Naive B cell (primary cell): ENCODE results near the gene FMO3. TPM values are rescaled to one million over a fixed set of nuclear protein-coding genes. Genes with fewer than 3 reads are reported as not detected.

Source experiments
- ATAC-seq, 2 donors: fragments of 150-1000 bp; cut with Tn5 transposase; 2 replicates each; pipeline ENCODE4 v1.10.0; 2021; ENCODE audit warnings: low read depth in 2 of 2, mild to moderate bottlenecking in 2 of 2, moderate library complexity in 2 of 2
- DNase-seq: peaks from one replicate; pipeline ENCODE4 v3.0.0; 2022
- H3K27ac Mint-ChIP-seq, 6 donors: one replicate each; pipeline ENCODE4 v1.8.0; 2020 to 2022; ENCODE audit warnings: mild to moderate bottlenecking in 6 of 6, mixed read lengths in 6 of 6, moderate library complexity in 5 of 6, inconsistent platforms in 2 of 6
- H3K27me3 Mint-ChIP-seq, 3 donors: one replicate each; pipeline ENCODE4 v1.8.0; 2021 to 2022; ENCODE audit warnings: mixed read lengths in 3 of 3, mild to moderate bottlenecking in 1 of 3
- H3K36me3 Mint-ChIP-seq, 2 donors: one replicate each; pipeline ENCODE4 v1.8.0; 2020 to 2022; ENCODE audit warnings: mixed read lengths in 2 of 2, inconsistent platforms in 1 of 2, mild to moderate bottlenecking in 1 of 2
- H3K4me1 Mint-ChIP-seq, 3 donors: one replicate each; pipeline ENCODE4 v1.8.0; 2020 to 2022; ENCODE audit warnings: mixed read lengths in 3 of 3, inconsistent platforms in 1 of 3, mild to moderate bottlenecking in 1 of 3, moderate library complexity in 1 of 3
- H3K4me3 Mint-ChIP-seq, 8 donors: one replicate each; pipeline ENCODE4 v1.8.0; 2020 to 2022; ENCODE audit warnings: mild to moderate bottlenecking in 8 of 8, mixed read lengths in 8 of 8, moderate library complexity in 8 of 8, inconsistent platforms in 2 of 8
- H3K9me3 Mint-ChIP-seq, 7 donors: one replicate each; pipeline ENCODE4 v1.8.0; 2020 to 2022; ENCODE audit warnings: mixed read lengths in 7 of 7, mild to moderate bottlenecking in 5 of 7, inconsistent platforms in 2 of 7, moderate library complexity in 1 of 7
- polyA plus RNA-seq, 6 donors: library from polyadenylated mRNA; unstranded; fragments of 300-500 nt; fragmentation: Illumina TruSeq; gene quantifications; one replicate each; pipeline ENCODE4 v1.2.3, GENCODE V29; 2021; ENCODE audit warnings: low read depth in 6 of 6

The FMO3 gene
- polyA plus RNA-seq, 6 donors from 2014 or later, result 0.36 TPM; not detected in 5

GRCh38 chr1:171103862-171104261 is 13.2 kb downstream of the FMO3 start:
- H3K9me3 Mint-ChIP-seq, result peaks cover 0 to 3% (median 0%) of the 10 kb centered on the region in 7 donors
- H3K4me3 Mint-ChIP-seq, result no peak overlapping the region
- H3K36me3 Mint-ChIP-seq, result no peaks in the 10 kb centered on the region
- H3K4me1 Mint-ChIP-seq, result no peaks in the 10 kb centered on the region
- peaks cover 0 to 15% (median 0%) of the 10 kb centered on the region in 3 donors for H3K27me3 Mint-ChIP-seq
- DNase-seq, result no peak
- no peak overlapping the region for H3K27ac Mint-ChIP-seq
- no peak for ATAC-seq

GRCh38 chr1:171107262-171107940 is 16.7 kb downstream of the FMO3 start:
- H3K36me3 Mint-ChIP-seq, result no peaks in the 10 kb centered on the region
- H3K27me3 Mint-ChIP-seq, result peaks cover 0 to 8% (median 4%) of the 10 kb centered on the region in 3 donors
- no peak overlapping the region for H3K4me3 Mint-ChIP-seq

DNA sequence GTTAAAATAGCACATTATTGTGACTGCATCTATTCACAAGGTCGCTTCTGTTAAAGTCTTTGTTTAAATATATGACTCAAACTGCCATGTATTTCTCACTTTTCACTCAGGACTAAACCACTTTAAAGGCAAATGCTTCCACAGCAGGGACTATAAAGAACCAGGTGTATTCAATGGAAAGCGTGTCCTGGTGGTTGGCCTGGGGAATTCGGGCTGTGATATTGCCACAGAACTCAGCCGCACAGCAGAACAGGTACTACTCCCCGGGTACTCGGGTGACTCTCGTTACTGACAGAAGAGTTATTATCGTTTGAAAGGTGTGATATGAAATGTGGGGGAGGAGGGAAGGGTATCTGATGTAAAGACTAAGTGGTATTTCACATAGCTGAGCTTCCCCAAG is 17.3 kb downstream of the FMO3 start:
- Mint-ChIP-seq H3K36me3 (no peaks in the 10 kb centered on the region), H3K4me3 (no peak overlapping the region), H3K27ac (no peak overlapping the region), H3K9me3 (no peaks in the 10 kb centered on the region), H3K4me1 (no peaks in the 10 kb centered on the region), H3K27me3 (peaks cover 0 to 8% (median 4%) of the 10 kb centered on the region in 3 donors)
- ATAC-seq, result no peak
- no peak for DNase-seq

More at GRCh38 chr1:171107262-171107940, 16.7 kb downstream of the FMO3 start:
- DNase-seq (no peak), ATAC-seq (no peak)
- no peaks in the 10 kb centered on the region for H3K4me1 Mint-ChIP-seq
- H3K27ac Mint-ChIP-seq, result no peak overlapping the region
- H3K9me3 Mint-ChIP-seq, result no peaks in the 10 kb centered on the region

DNA sequence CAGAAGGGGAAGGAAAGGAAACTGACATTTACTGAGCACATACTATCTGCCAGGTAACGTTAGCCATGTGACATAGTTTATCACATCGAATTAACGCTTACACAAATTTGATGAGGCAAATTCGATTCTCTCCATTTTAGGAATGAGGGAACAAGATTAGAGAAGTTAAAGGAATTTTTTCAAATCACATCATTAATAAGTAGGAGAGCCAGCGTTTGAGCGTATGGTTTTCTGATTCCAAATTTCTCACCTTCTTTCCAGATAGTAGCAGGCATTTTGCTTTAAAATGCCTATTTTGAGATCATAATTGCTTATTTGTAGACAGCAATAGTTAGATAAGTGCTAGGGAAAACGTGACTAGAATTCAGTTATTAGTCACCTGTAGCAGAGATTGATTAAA is 19.3 kb downstream of the FMO3 start:
- H3K9me3 Mint-ChIP-seq, result no peaks in the 10 kb centered on the region
- H3K4me3 Mint-ChIP-seq, result no peak overlapping the region
- no peaks in the 10 kb centered on the region for H3K36me3 Mint-ChIP-seq
- peaks cover 0 to 8% (median 4%) of the 10 kb centered on the region in 3 donors for H3K27me3 Mint-ChIP-seq
- H3K4me1 Mint-ChIP-seq, result no peaks in the 10 kb centered on the region
- DNase-seq, result no peak
- H3K27ac Mint-ChIP-seq, result no peak overlapping the region
- ATAC-seq, result no peak

DNA sequence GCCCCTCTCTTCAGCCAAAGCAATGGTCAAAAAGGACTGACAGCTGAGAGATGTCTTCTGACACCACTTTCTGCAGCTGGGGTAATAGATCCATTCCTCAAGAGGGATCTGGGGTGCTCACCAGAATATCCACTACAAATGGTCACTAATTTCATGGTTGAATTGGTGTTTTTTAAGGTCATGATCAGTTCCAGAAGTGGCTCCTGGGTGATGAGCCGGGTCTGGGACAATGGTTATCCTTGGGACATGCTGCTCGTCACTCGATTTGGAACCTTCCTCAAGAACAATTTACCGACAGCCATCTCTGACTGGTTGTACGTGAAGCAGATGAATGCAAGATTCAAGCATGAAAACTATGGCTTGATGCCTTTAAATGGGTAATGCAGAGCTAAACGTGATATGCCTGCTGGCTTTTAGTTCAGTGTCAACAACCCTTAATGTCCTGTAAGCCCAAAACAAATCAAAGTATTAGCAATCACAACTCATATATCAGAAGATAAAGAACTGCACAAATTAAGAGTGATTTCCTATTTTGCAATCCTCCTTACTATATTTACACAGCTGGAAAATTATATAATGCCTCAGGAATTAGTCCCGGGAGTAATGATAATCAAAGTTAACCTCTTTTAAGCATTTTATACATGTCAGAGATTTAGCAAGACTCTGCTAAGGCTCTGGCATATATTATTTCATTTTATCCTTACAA is 20.1 kb downstream of the FMO3 start:
- DNase-seq, result no peak
- Mint-ChIP-seq H3K4me3 (no peak overlapping the region), H3K27ac (no peak overlapping the region), H3K4me1 (no peaks in the 10 kb centered on the region), H3K9me3 (no peaks in the 10 kb centered on the region), H3K27me3 (peaks cover 0 to 8% (median 4%) of the 10 kb centered on the region in 3 donors), H3K36me3 (no peaks in the 10 kb centered on the region)
- no peak for ATAC-seq

GRCh38 chr1:171112119-171112518 is 21.4 kb downstream of the FMO3 start:
- no peak for DNase-seq
- H3K27ac Mint-ChIP-seq, result no peak overlapping the region
- H3K4me1 Mint-ChIP-seq, result no peaks in the 10 kb centered on the region
- H3K27me3 Mint-ChIP-seq, result peaks cover 0 to 8% (median 4%) of the 10 kb centered on the region in 3 donors
- no peak overlapping the region for H3K4me3 Mint-ChIP-seq
- no peak for ATAC-seq
- H3K36me3 Mint-ChIP-seq, result no peaks in the 10 kb centered on the region
- no peaks in the 10 kb centered on the region for H3K9me3 Mint-ChIP-seq

GRCh38 chr1:171113382-171113781 is 22.7 kb downstream of the FMO3 start:
- Mint-ChIP-seq H3K36me3 (no peaks in the 10 kb centered on the region), H3K27me3 (peaks cover 0 to 7% (median 4%) of the 10 kb centered on the region in 3 donors), H3K4me3 (no peak overlapping the region), H3K27ac (no peak overlapping the region), H3K4me1 (no peaks in the 10 kb centered on the region), H3K9me3 (no peaks in the 10 kb centered on the region)
- ATAC-seq, result no peak
- DNase-seq, result no peak

- Mint-ChIP-seq H3K36me3 (no peaks in the 10 kb centered on the region), H3K4me3 (no peak overlapping the region), H3K9me3 (no peaks in the 10 kb centered on the region), H3K27me3 (peaks cover 0 to 4% (median 0%) of the 10 kb centered on the region in 3 donors), H3K4me1 (no peaks in the 10 kb centered on the region), H3K27ac (no peak overlapping the region)
- no peak for ATAC-seq
- no peak for DNase-seq
Measured at GRCh38 chr1:171115280-171115897, 24.7 kb downstream of the FMO3 start.

DNA sequence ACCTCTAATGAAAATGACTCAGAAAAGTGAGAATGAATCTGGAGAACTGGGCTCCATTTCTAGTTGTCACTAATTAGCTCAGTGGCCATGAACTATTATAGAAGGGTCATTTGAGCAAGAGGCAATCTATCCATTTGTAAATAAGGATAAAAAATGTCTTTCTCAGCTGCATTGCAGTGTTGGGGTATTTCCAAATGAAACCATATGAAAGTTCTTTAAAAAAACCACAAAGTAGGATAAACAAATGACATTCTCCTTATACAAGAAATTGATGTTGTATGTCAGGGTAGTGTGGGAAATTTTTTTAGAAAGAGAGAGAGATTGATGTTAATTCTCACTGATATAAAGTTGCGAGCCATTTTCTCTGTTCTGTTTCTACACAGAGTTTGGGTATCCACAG is 26.0 kb downstream of the FMO3 start:
- ATAC-seq (no peak), DNase-seq (no peak)
- Mint-ChIP-seq H3K4me1 (no peaks in the 10 kb centered on the region), H3K9me3 (no peaks in the 10 kb centered on the region), H3K27ac (no peak overlapping the region), H3K36me3 (no peaks in the 10 kb centered on the region), H3K4me3 (no peak overlapping the region), H3K27me3 (peaks cover 0 to under 1% (median 0%) of the 10 kb centered on the region in 3 donors)

- Mint-ChIP-seq H3K4me1 (no peaks in the 10 kb centered on the region), H3K27me3 (no peaks in the 10 kb centered on the region), H3K9me3 (peaks cover 0 to 2% (median 0%) of the 10 kb centered on the region in 7 donors), H3K4me3 (peak overlapping the region in 1 of 8 donors; percentile 4), H3K36me3 (no peaks in the 10 kb centered on the region), H3K27ac (no peak overlapping the region)
- ATAC-seq (no peak), DNase-seq (no peak)
Measured at GRCh38 chr1:171117085-171117484, 26.4 kb downstream of the FMO3 start.

DNA sequence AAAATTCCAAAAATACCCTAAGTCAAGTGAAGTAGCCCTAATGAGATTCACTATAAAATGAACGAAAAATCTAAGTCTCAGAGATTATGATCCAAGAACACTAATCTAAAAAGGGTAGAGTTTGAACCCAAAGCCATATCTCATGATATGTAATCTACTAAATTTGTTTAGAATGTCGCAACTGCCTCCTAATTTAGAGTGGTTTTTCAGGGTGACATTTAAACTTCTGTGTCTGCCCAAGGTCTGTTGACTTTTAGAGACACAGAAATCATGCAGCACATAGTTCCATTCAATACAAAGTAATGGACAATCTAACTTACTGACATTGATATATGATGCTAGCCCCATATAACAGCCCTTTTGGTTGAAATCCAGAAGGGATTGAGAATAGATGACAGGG is 28.9 kb downstream of the FMO3 start:
- Mint-ChIP-seq H3K36me3 (no peaks in the 10 kb centered on the region), H3K4me1 (no peaks in the 10 kb centered on the region), H3K27me3 (peaks cover 0 to 7% (median 0%) of the 10 kb centered on the region in 3 donors), H3K27ac (no peak overlapping the region), H3K4me3 (no peak overlapping the region), H3K9me3 (peaks cover 0 to 5% (median 0%) of the 10 kb centered on the region in 7 donors)
- DNase-seq (no peak), ATAC-seq (no peak)

GRCh38 chr1:171122299-171122698 is 31.6 kb downstream of the FMO3 start:
- H3K4me3 Mint-ChIP-seq, result no peak overlapping the region
- no peaks in the 10 kb centered on the region for H3K36me3 Mint-ChIP-seq
- H3K4me1 Mint-ChIP-seq, result no peaks in the 10 kb centered on the region

GRCh38 chr1:171122893-171123292 is 32.2 kb downstream of the FMO3 start:
- no peak overlapping the region for H3K27ac Mint-ChIP-seq
- ATAC-seq (no peak), DNase-seq (no peak)
- H3K4me3 Mint-ChIP-seq, result no peak overlapping the region
- H3K4me1 Mint-ChIP-seq, result no peaks in the 10 kb centered on the region
- peaks cover 0 to 8% (median 0%) of the 10 kb centered on the region in 3 donors for H3K27me3 Mint-ChIP-seq
- H3K36me3 Mint-ChIP-seq, result no peaks in the 10 kb centered on the region
- peaks cover 0 to 12% (median 5%) of the 10 kb centered on the region in 7 donors for H3K9me3 Mint-ChIP-seq

More at GRCh38 chr1:171122299-171122698, 31.6 kb downstream of the FMO3 start:
- ATAC-seq (no peak), DNase-seq (no peak)
- H3K27me3 Mint-ChIP-seq, result peaks cover 0 to 8% (median 0%) of the 10 kb centered on the region in 3 donors
- H3K27ac Mint-ChIP-seq, result no peak overlapping the region
- peaks cover 0 to 8% (median 2%) of the 10 kb centered on the region in 7 donors for H3K9me3 Mint-ChIP-seq

DNA sequence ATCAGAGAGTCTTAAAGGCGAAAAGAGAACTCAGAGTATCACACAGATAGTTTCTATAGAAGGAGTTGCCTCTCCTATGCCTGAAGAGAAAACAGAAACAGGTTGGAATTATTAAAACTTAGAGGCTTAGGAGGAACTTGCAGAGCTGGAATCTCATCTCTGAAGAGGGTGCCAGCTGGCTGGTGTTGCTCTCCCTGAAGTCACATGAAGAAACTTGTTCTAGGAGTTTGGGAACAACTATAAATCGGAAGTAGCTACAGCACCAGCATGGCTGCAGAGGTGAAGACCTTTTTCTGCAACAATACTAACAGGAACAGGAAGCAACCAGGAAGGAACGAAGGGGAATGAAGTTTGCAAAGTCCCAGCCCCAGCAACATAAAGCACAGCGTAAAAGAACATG is 35.8 kb downstream of the FMO3 start:
- no peak overlapping the region for H3K27ac Mint-ChIP-seq

More for the DNA sequence above, 35.8 kb downstream of the FMO3 start:
- ATAC-seq, result no peak
- Mint-ChIP-seq H3K36me3 (peaks cover 0 to 10% of the 10 kb centered on the region in 2 donors), H3K9me3 (peaks cover 6 to 32% (median 15%) of the 10 kb centered on the region in 7 donors), H3K4me3 (no peak overlapping the region), H3K4me1 (no peaks in the 10 kb centered on the region), H3K27me3 (peaks cover 0 to 8% (median 0%) of the 10 kb centered on the region in 3 donors)
- no peak for DNase-seq
